GM18870 (cell line): ENCODE results near the gene LRMDA.

ENCODE experiments used
- ATAC-seq: cut with Tn5 transposase; IDR thresholded peaks from one replicate; pipeline ENCODE4 v1.9.1; 2021; ENCODE audit warnings: moderate library complexity; ENCODE audit not compliant: unreplicated experiment

The LRMDA gene

GRCh38 chr10:76160446-76161300 is 729.2 kb downstream of the LRMDA start:
- ATAC-seq, result no peak

DNA sequence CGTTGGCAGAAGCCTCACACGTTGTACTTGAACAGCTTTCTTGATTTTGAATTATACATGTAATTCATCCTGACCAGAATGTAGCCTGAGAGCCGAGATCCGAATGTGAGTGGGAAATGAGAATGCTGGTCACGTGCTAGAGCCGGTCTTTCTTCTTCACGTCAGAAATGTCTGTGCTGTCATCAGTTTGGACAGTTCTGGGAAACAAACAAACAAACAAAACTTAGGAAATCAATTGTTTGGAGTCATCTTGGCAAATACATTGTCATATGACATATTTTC is 729.8 kb downstream of the LRMDA start:
- ATAC-seq, result no peak

GRCh38 chr10:76168437-76168836 is 737.0 kb downstream of the LRMDA start:
- no peak for ATAC-seq

DNA sequence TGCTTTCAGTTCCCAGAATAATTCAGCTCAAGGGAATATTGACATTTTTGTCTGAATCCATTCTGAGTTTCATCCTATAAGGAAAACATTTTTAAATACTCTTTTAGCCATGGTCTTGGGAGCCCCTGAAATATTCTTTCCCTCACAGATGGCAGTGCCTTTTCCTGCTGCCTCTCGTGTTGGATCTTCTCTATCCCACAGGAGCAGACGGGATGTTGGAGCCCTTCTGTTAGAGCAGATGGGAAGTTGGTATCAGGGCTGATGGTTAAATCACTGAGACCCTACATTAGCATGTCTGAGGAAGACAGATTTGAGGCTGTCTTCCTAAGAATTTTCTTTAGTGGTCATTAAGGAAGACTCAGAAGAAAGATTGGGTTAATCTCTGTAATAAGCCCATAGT is 737.8 kb downstream of the LRMDA start:
- no peak for ATAC-seq

DNA sequence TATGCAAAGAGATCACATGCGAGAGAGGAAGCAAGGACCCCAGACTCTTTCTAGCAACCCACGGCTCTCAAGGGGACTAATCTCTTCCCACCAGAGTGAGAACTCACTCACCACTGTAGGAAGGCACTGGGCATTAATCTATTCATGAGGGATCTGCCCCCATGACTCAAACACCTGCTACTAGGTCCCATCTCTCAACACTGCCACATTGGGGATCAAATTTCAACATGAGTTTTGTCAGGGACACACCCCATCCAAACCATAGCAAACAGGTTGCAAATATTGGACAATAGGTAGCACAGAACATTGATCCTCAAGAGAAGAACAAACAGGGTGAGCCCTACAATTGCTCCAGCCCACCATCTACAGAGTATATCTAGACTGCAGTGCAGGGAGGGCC is 740.6 kb downstream of the LRMDA start:
- no peak for ATAC-seq

- ATAC-seq, result no peak
Observed at GRCh38 chr10:76175533-76176165, 744.2 kb downstream of the LRMDA start.

DNA sequence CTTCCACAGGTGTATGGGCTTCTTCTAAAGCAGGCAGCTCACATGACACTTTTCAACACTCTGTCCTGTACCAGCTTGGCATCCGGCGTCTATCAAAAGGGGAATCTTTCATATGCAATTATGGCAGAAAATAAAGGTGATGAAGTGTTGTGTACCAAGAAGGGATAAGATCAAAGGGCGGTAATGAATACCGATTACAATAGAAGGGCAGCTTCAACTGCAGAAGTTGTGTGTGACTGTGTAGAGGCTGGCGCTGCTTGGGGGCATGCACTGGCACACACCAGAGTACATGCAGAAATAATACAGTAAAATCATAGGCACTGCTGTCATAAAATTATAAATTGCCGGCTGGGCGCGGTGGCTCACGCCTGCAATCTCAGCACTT is 744.7 kb downstream of the LRMDA start:
- no peak for ATAC-seq

GRCh38 chr10:76177936-76178335 is 746.5 kb downstream of the LRMDA start:
- ATAC-seq, result no peak

GRCh38 chr10:76178532-76179292 is 747.3 kb downstream of the LRMDA start:
- ATAC-seq, result no peak

- no peak for ATAC-seq
Observed at GRCh38 chr10:76179806-76180205, 748.4 kb downstream of the LRMDA start.

DNA sequence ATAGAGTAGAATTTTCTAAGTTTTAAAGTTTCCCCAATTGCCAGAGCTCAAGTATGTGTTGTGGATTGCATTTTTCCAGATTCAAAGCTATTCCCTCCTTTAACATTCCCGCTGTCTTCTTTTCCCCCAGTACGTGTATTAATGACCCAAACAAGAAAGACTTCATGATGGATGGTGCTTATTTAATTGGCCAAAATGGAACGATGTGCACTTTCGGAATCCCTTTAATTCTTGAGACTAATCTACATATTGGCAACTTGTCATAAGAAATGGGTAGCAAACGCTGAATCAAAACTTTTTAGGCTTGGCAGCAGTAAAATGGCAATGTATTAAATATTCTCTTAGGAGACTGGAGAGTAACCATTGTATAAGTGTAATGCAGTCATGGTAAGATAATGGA is 753.2 kb downstream of the LRMDA start:
- no peak for ATAC-seq

DNA sequence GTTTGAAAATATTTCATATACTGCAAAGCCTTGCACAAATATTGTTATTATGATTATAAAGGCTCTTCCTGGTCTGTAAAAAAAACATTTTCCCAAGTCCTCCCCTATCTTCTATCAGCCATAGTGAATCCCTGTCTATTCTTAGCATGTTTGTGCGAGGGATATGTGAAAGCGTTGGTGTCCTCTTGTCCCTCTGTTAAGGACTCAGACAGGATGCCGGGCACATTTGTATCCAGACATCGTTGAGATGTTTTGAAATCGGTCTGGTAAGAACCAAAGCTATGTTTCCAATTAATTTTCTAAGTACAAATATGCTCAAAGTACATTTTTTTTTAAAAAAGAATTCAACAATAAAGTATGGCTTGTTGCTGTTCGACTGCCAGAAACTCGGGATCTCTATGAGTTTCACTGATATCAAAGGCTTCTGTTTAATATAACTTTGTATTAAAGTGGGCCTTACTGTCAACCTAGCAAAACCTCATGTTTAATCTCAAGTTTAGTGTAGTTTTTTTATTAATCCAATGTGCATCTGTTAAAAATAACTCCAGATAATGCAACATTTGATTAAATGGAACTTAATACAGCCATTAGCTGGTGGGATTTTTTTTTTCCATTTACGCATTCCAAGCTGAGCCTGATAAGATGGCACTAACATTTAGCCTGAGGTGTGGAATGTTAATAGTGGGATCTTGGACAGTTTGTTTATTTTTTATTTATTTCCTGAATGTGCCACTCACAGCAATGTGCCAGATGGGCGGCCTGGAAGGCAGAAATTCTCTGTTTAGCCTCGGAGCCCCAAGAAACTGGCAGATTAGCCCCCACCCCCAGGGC is 754.3 kb downstream of the LRMDA start:
- no peak for ATAC-seq

GRCh38 chr10:76188216-76188615 is 756.8 kb downstream of the LRMDA start:
- no peak for ATAC-seq

DNA sequence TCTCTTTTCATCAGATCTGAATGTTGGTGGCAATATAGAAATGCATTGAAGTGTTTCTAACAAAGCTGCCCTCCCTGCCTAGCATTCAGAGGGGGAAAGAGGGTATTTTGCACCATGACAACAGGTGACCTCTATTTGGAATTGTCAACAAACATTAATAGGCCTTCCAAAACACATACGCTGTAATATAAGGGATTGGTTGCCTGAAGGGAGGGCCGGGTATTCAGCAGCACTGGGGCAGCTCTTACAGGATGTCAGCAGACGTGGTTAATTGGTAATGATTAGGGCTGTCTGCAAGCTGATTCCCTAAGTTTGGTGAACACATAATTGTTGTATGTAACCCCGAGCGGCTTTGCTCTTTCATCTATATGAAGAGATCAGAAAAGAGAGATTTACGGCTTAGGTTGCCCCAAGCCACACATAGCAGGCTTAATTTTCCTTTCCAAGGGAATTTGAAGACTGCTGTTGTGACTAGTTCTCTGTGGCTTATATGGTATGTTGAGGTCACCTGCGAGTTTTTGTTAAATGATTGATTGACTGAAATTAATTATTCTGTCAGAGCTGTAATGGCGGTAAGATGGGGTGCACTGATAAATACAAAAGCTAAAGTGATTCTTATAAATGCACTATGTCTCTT is 759.3 kb downstream of the LRMDA start:
- no peak for ATAC-seq

- ATAC-seq, result no peak
Observed at GRCh38 chr10:76191336-76191735, 759.9 kb downstream of the LRMDA start.

- no peak for ATAC-seq
Observed at GRCh38 chr10:76192151-76192550, 760.7 kb downstream of the LRMDA start.

DNA sequence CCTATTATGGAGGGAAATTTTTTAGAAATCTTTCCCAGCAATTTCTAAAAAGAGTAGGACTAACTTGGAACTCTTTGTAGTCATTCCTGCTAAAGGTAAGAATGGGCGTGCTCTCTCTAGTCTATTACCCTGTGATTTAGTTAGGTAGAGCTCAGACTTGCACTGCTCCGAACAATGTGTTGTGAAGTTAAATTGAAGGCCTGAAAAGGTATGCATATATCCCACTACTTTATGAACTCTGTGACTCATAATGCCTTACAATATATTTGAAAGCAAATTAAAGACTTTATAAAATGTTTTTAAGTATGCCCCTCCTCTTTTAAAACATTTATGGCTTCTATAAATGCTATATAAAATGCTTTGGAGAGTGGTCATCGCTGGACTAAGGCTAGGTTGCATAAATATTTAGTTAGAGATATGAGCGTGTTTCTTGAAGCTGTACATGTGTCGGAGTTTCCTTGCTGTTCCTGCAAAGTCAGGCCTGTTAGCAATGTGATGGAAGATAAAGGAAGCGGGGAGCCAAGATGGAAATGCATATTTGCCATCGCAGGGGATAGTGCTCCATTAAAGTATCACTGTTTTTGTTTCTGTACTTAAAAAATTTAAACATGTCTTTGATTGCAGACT is 761.4 kb downstream of the LRMDA start:
- no peak for ATAC-seq

DNA sequence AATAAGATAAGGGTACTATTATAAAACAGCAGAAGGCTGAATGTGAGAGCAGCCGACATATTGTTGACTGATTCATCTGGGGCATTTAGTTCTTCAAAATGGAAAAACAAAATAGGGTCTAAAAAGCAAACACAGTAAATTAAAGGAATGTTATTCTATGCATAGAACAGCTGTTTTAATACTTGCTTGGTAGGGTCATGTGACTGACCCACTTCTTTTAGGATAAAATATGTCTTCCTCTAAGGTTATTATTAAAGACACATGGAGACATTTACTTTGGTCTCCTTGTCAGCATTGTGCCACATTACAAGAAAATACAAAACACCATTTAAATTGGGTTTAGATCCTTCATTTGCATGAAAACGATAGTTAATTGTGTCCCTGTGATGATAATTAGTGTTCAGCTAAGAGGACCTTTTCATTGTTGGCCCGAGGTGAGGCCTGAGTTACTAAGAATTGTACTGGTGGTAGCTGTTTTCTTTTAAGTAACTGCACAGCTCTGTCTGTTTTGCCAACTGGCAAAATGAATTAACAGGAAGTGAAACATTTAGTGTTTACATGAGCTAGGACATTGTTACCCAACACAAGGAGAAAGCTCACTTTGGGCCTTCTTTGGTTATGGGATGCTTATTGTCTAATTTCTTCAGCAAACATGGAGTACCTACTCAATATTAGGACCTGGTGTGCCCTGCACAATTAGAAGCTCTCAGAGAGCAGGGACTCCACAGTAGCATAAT is 764.4 kb downstream of the LRMDA start:
- no peak for ATAC-seq

- ATAC-seq, result no peak
Observed at GRCh38 chr10:76197293-76197692, 765.9 kb downstream of the LRMDA start.
